BJ (cell line): ENCODE measurements around the gene SPINT2. TPM values are rescaled to one million over a fixed set of nuclear protein-coding genes. Genes with fewer than 3 reads are reported as not detected.

Experiments
- CTCF ChIA-PET: fragments of 350-600 bp; formaldehyde crosslinking; extraction: SDS; loops from one replicate; lab custom pipeline; 2021; ENCODE audit warnings: antibody characterized with exemption, inconsistent platforms; lab: Yijun Ruan, JAX
- POLR2A ChIA-PET: fragments of 300-600 bp; sonication (Branson Sonifier 250); formaldehyde crosslinking; extraction: SDS; loops from one replicate; lab custom pipeline; 2021; ENCODE audit warnings: antibody characterized with exemption; lab: Charles Lee
- DNase-seq: peaks from one replicate; pipeline ENCODE4 v3.0.0-alpha.2; 2011; ENCODE audit warnings: low read depth
- H3K27me3 ChIP-seq: 2 replicates; pipeline ENCODE4 v1.6.0; 2011; ENCODE audit warnings: low read length; ENCODE audit not compliant: control insufficient read depth, insufficient read depth
- H3K36me3 ChIP-seq: 2 replicates; pipeline ENCODE4 v1.5.1; 2011; ENCODE audit warnings: low read length; ENCODE audit not compliant: control insufficient read depth, insufficient read depth
- H3K4me3 ChIP-seq: 2 replicates; pipeline ENCODE4 v1.5.1; 2011; ENCODE audit warnings: low read depth, mild to moderate bottlenecking, control low read depth, low read length
- CTCF ChIP-seq: IDR thresholded peaks from 2 replicates; pipeline ENCODE4 v1.5.1; 2011; ENCODE audit warnings: low read depth, mild to moderate bottlenecking, control low read depth, inconsistent platforms, low read length, moderate library complexity; ENCODE audit not compliant: insufficient read depth
- polyA plus RNA-seq: library from polyadenylated mRNA; depleted of rRNA; stranded (reverse); fragments of >200 nt; gene quantifications from 2 replicates; pipeline ENCODE4 v1.2.3, GENCODE V29; 2011

SPINT2 gene
- polyA plus RNA-seq, 1 experiment, result 45.5 TPM

DNA sequence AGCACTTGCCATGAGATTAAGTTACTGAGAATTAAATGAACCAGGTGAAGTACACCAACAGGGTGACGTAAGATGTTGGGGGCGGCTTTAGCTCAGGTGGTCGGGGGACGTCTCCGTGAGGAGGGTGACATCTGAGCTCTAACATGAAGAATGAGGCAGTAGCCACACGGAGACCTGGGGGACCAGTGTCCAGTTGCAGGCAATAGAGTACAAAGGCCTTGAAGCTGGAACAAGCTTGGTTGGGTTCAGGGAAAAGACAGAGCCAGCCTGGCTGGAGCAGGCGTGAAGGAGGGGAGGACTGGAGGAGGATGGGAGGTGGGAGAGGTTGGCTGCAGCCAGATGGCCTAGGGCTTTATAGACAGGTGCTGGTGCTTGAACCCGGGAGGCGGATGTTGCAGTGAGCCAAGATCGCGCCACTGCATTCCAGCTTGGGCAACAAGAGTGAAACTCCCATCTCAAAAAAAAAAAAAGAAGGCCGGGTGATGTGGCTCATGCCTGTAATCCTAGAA, 1.6 kb downstream of the SPINT2 start:
- ChIA-PET CTCF (interaction anchor here (0.7 to 1.9 kb wide), 5 partner anchors 20 to 69 kb away, joined by 3 to 7 read pairs (median 4); partner anchors contain the start of genes CATSPERG and KCNK6), POLR2A (no interaction called here)
- DNase-seq, result no peak
- no peaks in the 10 kb centered on the region for H3K36me3 ChIP-seq
- H3K4me3 ChIP-seq, result no peak overlapping the region
- no peaks in the 10 kb centered on the region for H3K27me3 ChIP-seq
- no peak for TF ChIP-seq CTCF

DNA sequence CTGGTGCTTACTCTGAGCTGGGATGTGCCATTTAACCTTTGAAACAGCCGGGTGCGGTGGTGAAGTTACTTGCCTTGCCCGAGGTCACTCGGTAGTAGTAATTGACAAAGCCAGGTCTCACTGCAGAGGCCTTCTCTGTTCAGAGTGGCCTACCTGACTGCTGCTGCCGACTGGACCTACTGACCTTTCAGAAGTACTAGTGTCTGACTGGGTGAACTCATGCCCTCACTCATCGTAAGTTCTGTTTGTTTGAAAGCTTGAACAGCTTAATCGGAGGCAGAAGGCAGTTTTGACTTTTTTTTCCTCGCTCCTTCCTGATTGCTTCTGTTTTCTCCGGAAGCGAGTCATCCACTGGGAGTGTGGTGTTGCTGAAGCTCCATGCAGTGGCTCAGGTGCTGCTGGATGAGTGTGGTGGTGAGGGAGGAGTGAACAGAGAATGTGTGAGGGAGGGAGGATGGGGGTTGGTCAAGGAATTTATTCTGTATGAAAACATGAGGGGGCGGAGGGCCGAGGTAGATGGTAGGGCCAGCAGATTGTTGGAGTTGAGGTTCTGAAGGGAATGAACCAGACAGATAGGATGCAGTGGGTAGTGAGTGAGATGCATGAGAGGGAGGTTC, 2.7 kb downstream of the SPINT2 start:
- TF ChIP-seq CTCF, result no peak
- DNase-seq, result no peak
- Histone ChIP-seq H3K36me3 (no peaks in the 10 kb centered on the region), H3K4me3 (no peak overlapping the region), H3K27me3 (no peaks in the 10 kb centered on the region)
- ChIA-PET POLR2A (no interaction called here), CTCF (interaction anchor here (1.0 to 1.9 kb wide), 6 partner anchors 16 to 68 kb away, joined by 3 to 7 read pairs (median 4); partner anchors contain the start of gene CATSPERG)

DNA sequence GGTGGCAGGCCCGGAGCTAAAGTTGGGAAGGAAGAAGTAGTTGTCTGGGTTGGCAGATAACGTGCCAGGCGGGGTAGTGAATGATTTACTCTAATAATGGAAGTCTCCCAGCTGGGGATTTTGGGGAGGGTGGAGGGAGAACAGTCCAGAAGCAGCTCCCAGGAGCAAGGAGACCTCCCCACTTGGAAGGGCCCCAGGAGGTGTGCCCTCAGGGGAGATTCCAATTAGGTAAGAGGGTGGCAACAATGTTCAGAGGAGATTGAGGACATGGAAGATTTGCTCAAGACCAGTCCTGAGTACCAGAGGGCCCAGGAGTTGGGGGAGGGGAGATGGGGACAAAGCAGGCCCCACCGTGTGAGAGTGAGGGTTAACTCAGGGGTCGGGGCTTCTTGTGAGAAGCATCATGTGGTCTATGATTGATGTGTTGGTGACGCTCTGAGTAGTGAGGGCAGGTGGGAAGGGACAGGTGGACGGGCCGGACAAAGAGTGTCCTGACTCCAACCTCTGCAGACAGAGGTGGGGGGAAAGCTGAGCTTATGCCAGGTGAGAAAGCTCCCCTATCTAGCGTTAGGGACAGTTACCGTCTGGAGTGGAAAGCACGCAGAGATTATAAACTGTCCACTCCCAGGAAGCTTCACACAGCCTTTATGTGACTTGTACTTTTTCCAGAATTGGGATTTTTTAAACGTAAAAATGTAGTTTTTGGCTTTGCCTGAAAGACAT, 3.5 kb downstream of the SPINT2 start:
- DNase-seq, result no peak
- POLR2A ChIA-PET, result no interaction called here
- Histone ChIP-seq H3K36me3 (no peaks in the 10 kb centered on the region), H3K4me3 (no peak overlapping the region), H3K27me3 (no peaks in the 10 kb centered on the region)
- CTCF ChIA-PET, result interaction anchor here (0.8 to 1.5 kb wide), 6 partner anchors 10 to 53 kb away, joined by 3 to 7 read pairs (median 4); partner anchors contain the start of gene PPP1R14A
- TF ChIP-seq CTCF, result no peak

GRCh38 chr19:38268539-38268938, 4.2 kb downstream of the SPINT2 start:
- Histone ChIP-seq H3K4me3 (no peak overlapping the region), H3K36me3 (no peaks in the 10 kb centered on the region), H3K27me3 (no peaks in the 10 kb centered on the region)
- no peak for TF ChIP-seq CTCF
- ChIA-PET POLR2A (no interaction called here), CTCF (interaction anchor here (0.8 to 1.5 kb wide), 4 partner anchors 9 to 53 kb away, joined by 3 to 5 read pairs (median 4); partner anchors contain the start of gene PPP1R14A)
- DNase-seq, result no peak
